RWPE2 (cell line): Measurements from ENCODE around the gene ADGRD2.

Experiments used
- ATAC-seq: fragments of 200-7000 bp; cut with Tn5 transposase; 3 replicates; pipeline ENCODE4 v1.9.1; 2021; ENCODE audit warnings: low read depth
- DNase-seq: peaks from one replicate; pipeline ENCODE4 v3.0.0-alpha.2; 2020; ENCODE audit warnings: low spot score
- H3K27ac ChIP-seq: fragments of 450-650 bp; 2 replicates; pipeline ENCODE4 v1.5.1; 2017; ENCODE audit warnings: mild to moderate bottlenecking; ENCODE audit not compliant: poor library complexity, severe bottlenecking
- H3K27me3 ChIP-seq: fragments of 250-450 bp; sonication (Bioruptor Pico); 2 replicates; pipeline ENCODE4 v1.5.1; 2021; ENCODE audit warnings: mild to moderate bottlenecking, moderate library complexity; ENCODE audit not compliant: insufficient read depth, poor library complexity, severe bottlenecking
- H3K36me3 ChIP-seq: fragments of 250-450 bp; sonication (Bioruptor Pico); 2 replicates; pipeline ENCODE4 v1.5.1; 2020; ENCODE audit warnings: low read depth, mild to moderate bottlenecking, moderate library complexity
- H3K4me1 ChIP-seq: fragments of 250-450 bp; sonication (Bioruptor Pico); 2 replicates; pipeline ENCODE4 v1.5.1; 2021; ENCODE audit warnings: mild to moderate bottlenecking, moderate library complexity; ENCODE audit not compliant: insufficient read depth, poor library complexity, severe bottlenecking
- H3K4me3 ChIP-seq: fragments of 250-450 bp; sonication (Bioruptor Pico); 2 replicates; pipeline ENCODE4 v1.5.1; 2021; ENCODE audit warnings: mild to moderate bottlenecking, moderate library complexity; ENCODE audit not compliant: severe bottlenecking
- H3K9me3 ChIP-seq: fragments of 250-450 bp; sonication (Bioruptor Pico); 2 replicates; pipeline ENCODE4 v1.5.1; 2021; ENCODE audit warnings: mild to moderate bottlenecking, moderate library complexity; ENCODE audit not compliant: severe bottlenecking
- CTCF ChIP-seq: fragments of 450-650 bp; IDR thresholded peaks from one replicate; pipeline ENCODE4 v1.5.1; 2017; ENCODE audit warnings: mild to moderate bottlenecking, moderate library complexity; ENCODE audit not compliant: poor library complexity, severe bottlenecking

ADGRD2 gene

GRCh38 chr9:124444166-124444565, 6.1 kb upstream of the ADGRD2 start:
- Histone ChIP-seq H3K27ac (peak overlapping the region; percentile 13), H3K36me3 (no peaks in the 10 kb centered on the region), H3K4me3 (no peak overlapping the region), H3K27me3 (no peaks in the 10 kb centered on the region), H3K9me3 (no peaks in the 10 kb centered on the region), H3K4me1 (peaks cover 15% of the 10 kb centered on the region)
- TF ChIP-seq CTCF: no peak
- DNase-seq (no peak), ATAC-seq (peak; percentile 48; the same call in 2 of the 3 replicates)

- Histone ChIP-seq H3K27me3 (no peaks in the 10 kb centered on the region), H3K27ac (no peak overlapping the region), H3K4me1 (peaks cover 15% of the 10 kb centered on the region), H3K36me3 (no peaks in the 10 kb centered on the region), H3K9me3 (no peaks in the 10 kb centered on the region), H3K4me3 (no peak overlapping the region)
- DNase-seq (no peak), ATAC-seq (peak; percentile 8; the same call in 2 of the 3 replicates)
- TF ChIP-seq CTCF: no peak
Measured at GRCh38 chr9:124447297-124447661, 3.0 kb upstream of the ADGRD2 start.

GRCh38 chr9:124448019-124448418, 2.2 kb upstream of the ADGRD2 start:
- H3K36me3 ChIP-seq: no peaks in the 10 kb centered on the region
- peaks cover 15% of the 10 kb centered on the region for H3K4me1 ChIP-seq
- TF ChIP-seq CTCF: no peak
- H3K4me3 ChIP-seq: no peak overlapping the region
- no peaks in the 10 kb centered on the region for H3K27me3 ChIP-seq
- ATAC-seq: no peak
- H3K27ac ChIP-seq: no peak overlapping the region
- DNase-seq: no peak
- no peaks in the 10 kb centered on the region for H3K9me3 ChIP-seq

GRCh38 chr9:124449381-124450151, 685 bp upstream of the ADGRD2 start:
- ATAC-seq (no peak), DNase-seq (no peak)
- Histone ChIP-seq H3K4me3 (no peak overlapping the region), H3K27ac (no peak overlapping the region), H3K9me3 (no peaks in the 10 kb centered on the region), H3K27me3 (no peaks in the 10 kb centered on the region), H3K36me3 (no peaks in the 10 kb centered on the region), H3K4me1 (peaks cover 12% of the 10 kb centered on the region)
- no peak for TF ChIP-seq CTCF
